Activated CD4-positive, alpha-beta T cell treated with anti-CD3 and anti-CD28 coated beads, Interleukin-2, amount 10 ng/mL, durations not matched to agents 7 days and 5 days (primary cell): Measurements from ENCODE around the gene PIGH. TPM values are rescaled to one million over a fixed set of nuclear protein-coding genes. Genes with fewer than 3 reads are reported as not detected.

Experiments
- total RNA-seq, 2 experiments: library from RNA; stranded (reverse); gene quantifications; one replicate each; pipeline ENCODE4 v1.2.3, GENCODE V29; 2021

The PIGH gene
- total RNA-seq, 2 experiments from 2014 or later, result 17.4 to 18.5 TPM

Other genes with a start within 250 kb of the PIGH start
- gene ATP6V1D, start 240.5 kb downstream of the PIGH start, total RNA-seq, result 10 to 100 TPM; 43.6 to 48.9 TPM
- gene EIF2S1, start 239.9 kb downstream of the PIGH start, total RNA-seq, result 100 to 1,000 TPM; 114 to 115 TPM
- gene PLEK2, start 188.1 kb downstream of the PIGH start, total RNA-seq, result 1 to 10 TPM in 1 of 2 experiments, under 1 TPM in 1; 0.45 to 1.1 TPM
- gene TMEM229B, start 111.5 kb downstream of the PIGH start, total RNA-seq, result 10 to 100 TPM; 24.3 to 25.1 TPM
- under 1 TPM; 0.29 to 0.50 TPM for gene PLEKHH1, start 67.0 kb downstream of the PIGH start, total RNA-seq
- 1 to 10 TPM; 1.0 to 1.6 TPM for gene ARG2, start 19.7 kb upstream of the PIGH start, total RNA-seq
- 10 to 100 TPM; 62.7 to 71.4 TPM for gene VTI1B, start 74.4 kb upstream of the PIGH start, total RNA-seq
- 10 to 100 TPM; 36.7 to 37.9 TPM for gene RDH11, start 95.5 kb upstream of the PIGH start, total RNA-seq
- gene RDH12, start 101.6 kb upstream of the PIGH start, total RNA-seq, result not detected
- gene ZFYVE26, start 216.3 kb upstream of the PIGH start, total RNA-seq, result 10 to 100 TPM; 25.2 to 27.4 TPM
- 10 to 100 TPM; 20.6 to 30.3 TPM for gene RAD51B, start 219.5 kb upstream of the PIGH start, total RNA-seq